ENCODE measurements around the gene ZNF836. TPM values are rescaled to one million over a fixed set of nuclear protein-coding genes. Genes with fewer than 3 reads are reported as not detected.

Gene ZNF836
- total RNA-seq, 2 donors from 2014 or later = 22.1 to 26.2 TPM

DNA sequence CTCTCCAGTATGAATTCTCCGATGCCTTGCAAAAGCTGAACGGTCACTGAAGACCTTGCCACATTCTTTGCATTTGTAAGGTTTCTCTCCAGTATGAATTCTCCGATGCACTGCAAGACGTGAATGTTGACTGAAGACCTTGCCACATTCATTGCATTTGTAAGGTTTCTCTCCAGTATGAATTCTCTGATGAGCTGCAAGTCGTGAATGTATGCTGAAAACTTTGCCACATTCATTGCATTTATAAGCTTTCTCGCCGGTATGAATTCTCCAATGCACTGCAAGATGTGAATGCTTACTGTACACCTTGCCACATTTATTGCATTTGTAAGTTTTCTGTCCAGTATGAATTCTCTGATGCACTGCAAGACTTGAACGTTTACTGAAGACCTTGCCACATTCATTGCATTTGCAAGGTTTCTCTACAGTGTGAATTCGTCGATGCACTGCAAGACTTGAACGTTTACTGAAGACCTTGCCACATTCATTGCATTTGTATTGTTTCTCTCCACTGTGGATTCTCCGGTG is 55.8 kb downstream of the ZNF836 start:
- H3K9me3 ChIP-seq (ENCODE audit: control insufficient read depth, low read length) = peaks cover 100% of the 10 kb centered on the region
- TF ChIP-seq, protein P1, sequence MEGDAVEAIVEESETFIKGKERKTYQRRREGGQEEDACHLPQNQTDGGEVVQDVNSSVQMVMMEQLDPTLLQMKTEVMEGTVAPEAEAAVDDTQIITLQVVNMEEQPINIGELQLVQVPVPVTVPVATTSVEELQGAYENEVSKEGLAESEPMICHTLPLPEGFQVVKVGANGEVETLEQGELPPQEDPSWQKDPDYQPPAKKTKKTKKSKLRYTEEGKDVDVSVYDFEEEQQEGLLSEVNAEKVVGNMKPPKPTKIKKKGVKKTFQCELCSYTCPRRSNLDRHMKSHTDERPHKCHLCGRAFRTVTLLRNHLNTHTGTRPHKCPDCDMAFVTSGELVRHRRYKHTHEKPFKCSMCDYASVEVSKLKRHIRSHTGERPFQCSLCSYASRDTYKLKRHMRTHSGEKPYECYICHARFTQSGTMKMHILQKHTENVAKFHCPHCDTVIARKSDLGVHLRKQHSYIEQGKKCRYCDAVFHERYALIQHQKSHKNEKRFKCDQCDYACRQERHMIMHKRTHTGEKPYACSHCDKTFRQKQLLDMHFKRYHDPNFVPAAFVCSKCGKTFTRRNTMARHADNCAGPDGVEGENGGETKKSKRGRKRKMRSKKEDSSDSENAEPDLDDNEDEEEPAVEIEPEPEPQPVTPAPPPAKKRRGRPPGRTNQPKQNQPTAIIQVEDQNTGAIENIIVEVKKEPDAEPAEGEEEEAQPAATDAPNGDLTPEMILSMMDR (conservative IDR thresholded peaks at IDR 0.05) = no peak
- H3K4me3 ChIP-seq (ENCODE audit: low read length) = peak overlapping the region; percentile 70
- H3K36me3 ChIP-seq (ENCODE audit: control insufficient read depth, insufficient read depth, low read length) = peaks cover 77% of the 10 kb centered on the region
- Mint-ChIP-seq H3K27ac (no peak overlapping the region), H3K27me3 (ENCODE audit: insufficient read depth) (peaks cover 8% of the 10 kb centered on the region), H3K36me3 (ENCODE audit: low read depth) (peaks cover 79% of the 10 kb centered on the region), H3K9me3 (peaks cover 98% of the 10 kb centered on the region), H3K4me1 (no peaks in the 10 kb centered on the region), H3K4me3 (no peak overlapping the region)
- no peaks in the 10 kb centered on the region for H3K27me3 ChIP-seq (ENCODE audit: control insufficient read depth, insufficient read depth, low read length, poor library complexity, severe bottlenecking)
- no peaks in the 10 kb centered on the region for H3K4me1 ChIP-seq (ENCODE audit: control insufficient read depth, insufficient read depth, low read length)
- no peak for DNase-seq
- H3K27ac ChIP-seq (ENCODE audit: low read depth, low read length) = no peak overlapping the region
- 92 to 95% methylated on average over 12 of the region's 12 CpGs for WGBS, 2 experiments (ENCODE audit: insufficient coverage in 1 of 2, insufficient read length in 1 of 2)
- no peak overlapping the region for H3K9ac ChIP-seq (ENCODE audit: extremely low read depth, low read length, poor library complexity, severe bottlenecking)

DNA sequence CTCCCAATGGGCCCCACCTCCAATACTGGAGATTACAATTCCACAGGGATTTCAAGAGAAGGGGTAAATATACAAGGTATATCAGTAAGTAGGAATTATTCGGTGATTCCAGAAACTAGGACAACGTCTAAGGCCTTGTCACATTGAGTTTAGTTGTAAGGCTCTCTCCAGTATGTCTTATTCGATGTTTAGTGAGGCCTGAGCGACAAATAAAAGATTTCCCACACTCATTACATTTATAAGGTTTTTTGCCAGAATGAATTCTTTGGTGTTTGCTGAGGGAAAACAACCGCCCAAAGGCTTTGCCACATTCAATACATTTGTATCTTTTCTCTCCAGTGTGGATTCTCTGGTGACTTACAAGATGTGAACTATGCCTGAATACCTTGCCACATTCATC is 56.7 kb downstream of the ZNF836 start:
- TF ChIP-seq, protein P1 (conservative IDR thresholded peaks at IDR 0.05) = no peak
- Mint-ChIP-seq H3K4me1 (no peaks in the 10 kb centered on the region), H3K36me3 (ENCODE audit: low read depth) (peaks cover 70% of the 10 kb centered on the region), H3K27ac (no peak overlapping the region), H3K4me3 (no peak overlapping the region), H3K27me3 (ENCODE audit: insufficient read depth) (peaks cover 11% of the 10 kb centered on the region), H3K9me3 (peaks cover 98% of the 10 kb centered on the region)
- Histone ChIP-seq H3K9ac (ENCODE audit: extremely low read depth, low read length, poor library complexity, severe bottlenecking) (no peak overlapping the region), H3K4me3 (ENCODE audit: low read length) (peak overlapping the region; percentile 70), H3K27ac (ENCODE audit: low read depth, low read length) (no peak overlapping the region), H3K9me3 (ENCODE audit: control insufficient read depth, low read length) (peaks cover 100% of the 10 kb centered on the region), H3K36me3 (ENCODE audit: control insufficient read depth, insufficient read depth, low read length) (peaks cover 68% of the 10 kb centered on the region), H3K27me3 (ENCODE audit: control insufficient read depth, insufficient read depth, low read length, poor library complexity, severe bottlenecking) (no peaks in the 10 kb centered on the region), H3K4me1 (ENCODE audit: control insufficient read depth, insufficient read depth, low read length) (no peaks in the 10 kb centered on the region)
- no peak for DNase-seq
- 90 to 100% methylated on average over 2 to 5 of the region's 5 CpGs for WGBS, 2 experiments (ENCODE audit: insufficient coverage in 1 of 2, insufficient read length in 1 of 2)

DNA sequence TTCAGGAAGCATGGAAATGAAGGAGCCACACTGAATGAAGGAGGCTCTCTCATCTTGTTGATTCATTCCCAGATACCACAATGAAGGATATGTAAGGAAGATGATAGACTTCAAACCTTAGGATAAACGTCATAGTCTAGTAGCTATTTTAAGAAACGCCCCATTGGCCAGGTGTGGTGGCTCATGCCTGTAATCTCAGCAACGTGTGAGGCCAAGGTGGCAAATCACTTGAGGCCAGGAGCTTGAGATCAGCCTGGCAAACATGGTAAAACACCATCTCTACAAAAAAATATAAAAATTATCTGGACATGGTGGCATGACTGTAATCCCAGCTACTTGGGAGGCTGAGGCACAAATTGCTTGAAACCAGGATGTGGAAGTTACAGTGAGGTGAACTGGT is 58.8 kb downstream of the ZNF836 start:
- Mint-ChIP-seq H3K9me3 (peaks cover 96% of the 10 kb centered on the region), H3K27me3 (ENCODE audit: insufficient read depth) (peaks cover 11% of the 10 kb centered on the region)

More for the DNA sequence above, 58.8 kb downstream of the ZNF836 start:
- H3K9me3 ChIP-seq (ENCODE audit: control insufficient read depth, low read length) = peaks cover 100% of the 10 kb centered on the region
- Mint-ChIP-seq H3K4me3 (no peak overlapping the region), H3K4me1 (no peaks in the 10 kb centered on the region), H3K36me3 (ENCODE audit: low read depth) (peaks cover 49% of the 10 kb centered on the region), H3K27ac (no peak overlapping the region)
- 87 to 95% methylated on average over 2 to 3 of the region's 3 CpGs for WGBS, 2 experiments (ENCODE audit: insufficient coverage in 1 of 2, insufficient read length in 1 of 2)
- no peak for DNase-seq
- TF ChIP-seq, protein P1 (conservative IDR thresholded peaks at IDR 0.05) = no peak
- H3K4me3 ChIP-seq (ENCODE audit: low read length) = peak overlapping the region; percentile 46
- no peak overlapping the region for H3K27ac ChIP-seq (ENCODE audit: low read depth, low read length)
- peaks cover 47% of the 10 kb centered on the region for H3K36me3 ChIP-seq (ENCODE audit: control insufficient read depth, insufficient read depth, low read length)
- no peak overlapping the region for H3K9ac ChIP-seq (ENCODE audit: extremely low read depth, low read length, poor library complexity, severe bottlenecking)
- no peaks in the 10 kb centered on the region for H3K4me1 ChIP-seq (ENCODE audit: control insufficient read depth, insufficient read depth, low read length)
- H3K27me3 ChIP-seq (ENCODE audit: control insufficient read depth, insufficient read depth, low read length, poor library complexity, severe bottlenecking) = no peaks in the 10 kb centered on the region
